CD4-positive, alpha-beta memory T cell (primary cell): ENCODE results near the gene PARD3B. TPM values are rescaled to one million over a fixed set of nuclear protein-coding genes. Genes with fewer than 3 reads are reported as not detected.

Experiments
- CTCF ChIA-PET: fragments of 350-600 bp; sonication (Branson Sonifier 250); formaldehyde crosslinking; loops from one replicate; lab custom pipeline; 2021; ENCODE audit warnings: inconsistent platforms; ENCODE audit not compliant: partially characterized antibody; lab: Charles Lee
- POLR2A ChIA-PET: fragments of 350-600 bp; sonication (Branson Sonifier 250); formaldehyde crosslinking; loops from one replicate; lab custom pipeline; 2021; ENCODE audit not compliant: partially characterized antibody; lab: Charles Lee
- DNase-seq, 5 donors: peaks; one replicate each; pipeline versions ENCODE4 v3.0.0 to v3.0.0-alpha.2; 2020 to 2022; ENCODE audit warnings: mixed read lengths in 1 of 5
- H3K27ac ChIP-seq: one replicate; pipeline ENCODE4 v1.7.0; 2013; ENCODE audit warnings: low read depth, low read length
- H3K27me3 ChIP-seq: 2 replicates; pipeline ENCODE4 v1.7.0; 2013; ENCODE audit warnings: mild to moderate bottlenecking, low read length, moderate library complexity; ENCODE audit not compliant: insufficient read depth
- H3K36me3 ChIP-seq: 2 replicates; pipeline ENCODE4 v1.7.0; 2013; ENCODE audit warnings: mild to moderate bottlenecking, low read length, moderate library complexity; ENCODE audit not compliant: insufficient read depth
- H3K4me1 ChIP-seq: 2 replicates; pipeline ENCODE4 v1.7.0; 2013; ENCODE audit warnings: mild to moderate bottlenecking, low read length, moderate library complexity; ENCODE audit not compliant: insufficient read depth
- H3K4me3 ChIP-seq, 2 donors: one replicate each; pipeline ENCODE4 v1.7.0; 2013; ENCODE audit warnings: low read length in 2 of 2, mild to moderate bottlenecking in 1 of 2
- H3K9me3 ChIP-seq, 2 donors: one replicate each; pipeline ENCODE4 v1.7.0; 2013; ENCODE audit warnings: low read length in 2 of 2, control low read depth in 1 of 2; ENCODE audit not compliant: control insufficient read depth in 1 of 2
- H3K27ac Mint-ChIP-seq, 7 donors: one replicate each; pipeline ENCODE4 v1.8.0; 2020 to 2021; ENCODE audit warnings: mixed read lengths in 7 of 7, mild to moderate bottlenecking in 6 of 7, inconsistent platforms in 3 of 7, moderate library complexity in 3 of 7
- H3K27me3 Mint-ChIP-seq, 2 donors: one replicate each; pipeline ENCODE4 v1.8.0; 2020 to 2021; ENCODE audit warnings: mixed read lengths in 2 of 2
- H3K36me3 Mint-ChIP-seq, 2 donors: one replicate each; pipeline ENCODE4 v1.8.0; 2020 to 2021; ENCODE audit warnings: mixed read lengths in 2 of 2, inconsistent platforms in 1 of 2, mild to moderate bottlenecking in 1 of 2
- H3K4me1 Mint-ChIP-seq, 4 donors: one replicate each; pipeline ENCODE4 v1.8.0; 2020 to 2021; ENCODE audit warnings: mixed read lengths in 4 of 4, mild to moderate bottlenecking in 1 of 4
- H3K4me3 Mint-ChIP-seq, 8 donors: one replicate each; pipeline ENCODE4 v1.8.0; 2020 to 2021; ENCODE audit warnings: mixed read lengths in 8 of 8, mild to moderate bottlenecking in 7 of 8, moderate library complexity in 6 of 8, inconsistent platforms in 3 of 8
- H3K9me3 Mint-ChIP-seq, 8 donors: one replicate each; pipeline ENCODE4 v1.8.0; 2020 to 2021; ENCODE audit warnings: mixed read lengths in 8 of 8, mild to moderate bottlenecking in 5 of 8, inconsistent platforms in 3 of 8, moderate library complexity in 1 of 8
- intact Hi-C: fragments of 100-400 bp; cut with micrococcal nuclease; formaldehyde crosslinking; loops from one replicate; pipeline ENCODE4 v1.15.1; 2023
- polyA plus RNA-seq, 2 donors: library from polyadenylated mRNA; unstranded; fragments of 300-500 nt; fragmentation: Illumina TruSeq; gene quantifications; one replicate each; pipeline ENCODE4 v1.2.3, GENCODE V29; 2021
- total RNA-seq, 2 experiments: library from RNA; stranded (reverse); gene quantifications; one replicate each; pipeline ENCODE4 v1.2.3, GENCODE V29; 2021

PARD3B gene
- total and polyA plus RNA-seq, 4 experiments from 2014 or later: 0.44 to 1.3 (median 1.2) TPM; not detected in 1

GRCh38 chr2:205408696-205409095 is 863.4 kb downstream of the PARD3B start:
- Histone ChIP-seq H3K4me3 (no peak overlapping the region), H3K9me3 (no peaks in the 10 kb centered on the region), H3K27me3 (no peaks in the 10 kb centered on the region), H3K4me1 (no peaks in the 10 kb centered on the region), H3K36me3 (no peaks in the 10 kb centered on the region), H3K27ac (no peak overlapping the region)
- Mint-ChIP-seq H3K27ac (no peak overlapping the region), H3K4me1 (no peaks in the 10 kb centered on the region), H3K27me3 (no peaks in the 10 kb centered on the region), H3K9me3 (no peaks in the 10 kb centered on the region), H3K4me3 (no peak overlapping the region), H3K36me3 (no peaks in the 10 kb centered on the region)
- intact Hi-C loops: no loop called here
- ChIA-PET POLR2A (no interaction called here), CTCF (no interaction called here)
- DNase-seq: no peak

GRCh38 chr2:205409411-205409810 is 864.1 kb downstream of the PARD3B start:
- H3K27ac Mint-ChIP-seq: no peak overlapping the region
- ChIA-PET POLR2A (no interaction called here), CTCF (no interaction called here)
- H3K36me3 Mint-ChIP-seq: no peaks in the 10 kb centered on the region
- H3K9me3 Mint-ChIP-seq: no peaks in the 10 kb centered on the region
- Histone ChIP-seq H3K27me3 (no peaks in the 10 kb centered on the region), H3K4me3 (no peak overlapping the region), H3K9me3 (no peaks in the 10 kb centered on the region), H3K36me3 (no peaks in the 10 kb centered on the region), H3K27ac (no peak overlapping the region), H3K4me1 (no peaks in the 10 kb centered on the region)
- no peak for DNase-seq
- no peaks in the 10 kb centered on the region for H3K4me1 Mint-ChIP-seq
- H3K4me3 Mint-ChIP-seq: no peak overlapping the region
- intact Hi-C loops: no loop called here
- H3K27me3 Mint-ChIP-seq: no peaks in the 10 kb centered on the region

GRCh38 chr2:205411558-205411957 is 866.3 kb downstream of the PARD3B start:
- Histone ChIP-seq H3K27ac (no peak overlapping the region), H3K36me3 (no peaks in the 10 kb centered on the region), H3K27me3 (no peaks in the 10 kb centered on the region), H3K9me3 (no peaks in the 10 kb centered on the region), H3K4me1 (no peaks in the 10 kb centered on the region), H3K4me3 (no peak overlapping the region)
- no peaks in the 10 kb centered on the region for H3K27me3 Mint-ChIP-seq
- H3K4me1 Mint-ChIP-seq: no peaks in the 10 kb centered on the region
- no peak for DNase-seq
- no peak overlapping the region for H3K4me3 Mint-ChIP-seq
- no peak overlapping the region for H3K27ac Mint-ChIP-seq
- ChIA-PET CTCF (no interaction called here), POLR2A (no interaction called here)
- intact Hi-C loops: no loop called here
- no peaks in the 10 kb centered on the region for H3K9me3 Mint-ChIP-seq
- no peaks in the 10 kb centered on the region for H3K36me3 Mint-ChIP-seq

- Mint-ChIP-seq H3K27me3 (peaks cover 0 to 3% of the 10 kb centered on the region in 2 donors), H3K4me3 (no peak overlapping the region), H3K27ac (no peak overlapping the region), H3K4me1 (no peaks in the 10 kb centered on the region), H3K9me3 (peaks cover 0 to 3% (median 0%) of the 10 kb centered on the region in 8 donors), H3K36me3 (no peaks in the 10 kb centered on the region)
- no peaks in the 10 kb centered on the region for H3K36me3 ChIP-seq
- H3K9me3 ChIP-seq: no peaks in the 10 kb centered on the region
- H3K27me3 ChIP-seq: no peaks in the 10 kb centered on the region
- no peaks in the 10 kb centered on the region for H3K4me1 ChIP-seq
- no peak overlapping the region for H3K27ac ChIP-seq
- POLR2A ChIA-PET: no interaction called here
- no peak overlapping the region for H3K4me3 ChIP-seq
- DNase-seq: no peak
- CTCF ChIA-PET: no interaction called here
- intact Hi-C loops: no loop called here
Observed at GRCh38 chr2:205424326-205424725, 879.1 kb downstream of the PARD3B start.

- H3K4me1 Mint-ChIP-seq: no peaks in the 10 kb centered on the region
- DNase-seq: no peak
- intact Hi-C loops: no loop called here
- H3K9me3 Mint-ChIP-seq: peaks cover 0 to 3% (median 0%) of the 10 kb centered on the region in 8 donors
- ChIA-PET CTCF (no interaction called here), POLR2A (no interaction called here)
- H3K27me3 ChIP-seq: no peaks in the 10 kb centered on the region
- no peak overlapping the region for H3K27ac ChIP-seq
- H3K4me1 ChIP-seq: no peaks in the 10 kb centered on the region
- H3K4me3 Mint-ChIP-seq: no peak overlapping the region
- H3K27ac Mint-ChIP-seq: no peak overlapping the region
- H3K9me3 ChIP-seq: no peaks in the 10 kb centered on the region
- H3K4me3 ChIP-seq: no peak overlapping the region
- peaks cover 0 to 3% of the 10 kb centered on the region in 2 donors for H3K27me3 Mint-ChIP-seq
- no peaks in the 10 kb centered on the region for H3K36me3 Mint-ChIP-seq
- no peaks in the 10 kb centered on the region for H3K36me3 ChIP-seq
Observed at GRCh38 chr2:205425102-205425501, 879.8 kb downstream of the PARD3B start.

- DNase-seq: no peak
- Histone ChIP-seq H3K9me3 (no peaks in the 10 kb centered on the region), H3K36me3 (no peaks in the 10 kb centered on the region), H3K4me3 (no peak overlapping the region), H3K27me3 (no peaks in the 10 kb centered on the region), H3K27ac (no peak overlapping the region), H3K4me1 (no peaks in the 10 kb centered on the region)
- H3K27ac Mint-ChIP-seq: no peak overlapping the region
- peaks cover 0 to 3% (median 1%) of the 10 kb centered on the region in 4 donors for H3K4me1 Mint-ChIP-seq
- H3K9me3 Mint-ChIP-seq: no peaks in the 10 kb centered on the region
- POLR2A ChIA-PET: no interaction called here
- H3K36me3 Mint-ChIP-seq: no peaks in the 10 kb centered on the region
- intact Hi-C loops: no loop called here
- CTCF ChIA-PET: no interaction called here
- peaks cover 0 to 3% of the 10 kb centered on the region in 2 donors for H3K27me3 Mint-ChIP-seq
- H3K4me3 Mint-ChIP-seq: no peak overlapping the region
Observed at GRCh38 chr2:205427112-205427511, 881.8 kb downstream of the PARD3B start.

GRCh38 chr2:205428811-205429210 is 883.5 kb downstream of the PARD3B start:
- ChIA-PET POLR2A (no interaction called here), CTCF (no interaction called here)
- peaks cover 0 to 5% (median 4%) of the 10 kb centered on the region in 4 donors for H3K4me1 Mint-ChIP-seq
- H3K4me1 ChIP-seq: no peaks in the 10 kb centered on the region
- H3K9me3 Mint-ChIP-seq: no peaks in the 10 kb centered on the region
- H3K36me3 ChIP-seq: no peaks in the 10 kb centered on the region
- H3K4me3 ChIP-seq: no peak overlapping the region
- H3K4me3 Mint-ChIP-seq: no peak overlapping the region
- no peak overlapping the region for H3K27ac ChIP-seq
- H3K27ac Mint-ChIP-seq: no peak overlapping the region
- intact Hi-C loops: no loop called here
- H3K9me3 ChIP-seq: no peaks in the 10 kb centered on the region
- DNase-seq: no peak
- no peaks in the 10 kb centered on the region for H3K36me3 Mint-ChIP-seq
- H3K27me3 ChIP-seq: no peaks in the 10 kb centered on the region
- no peaks in the 10 kb centered on the region for H3K27me3 Mint-ChIP-seq

- Mint-ChIP-seq H3K27me3 (peaks cover 0 to under 1% of the 10 kb centered on the region in 2 donors), H3K27ac (no peak overlapping the region), H3K36me3 (no peaks in the 10 kb centered on the region), H3K4me3 (no peak overlapping the region), H3K9me3 (peaks cover 0 to 6% (median under 1%) of the 10 kb centered on the region in 8 donors), H3K4me1 (peaks cover 5 to 6% (median 5%) of the 10 kb centered on the region in 4 donors)
- intact Hi-C loops: no loop called here
- ChIA-PET POLR2A (interaction anchor here (0.6 kb wide), 1 partner anchor 12 kb away, joined by 7 read pairs; no protein-coding TSS in a partner anchor), CTCF (no interaction called here)
- no peaks in the 10 kb centered on the region for H3K27me3 ChIP-seq
- no peaks in the 10 kb centered on the region for H3K4me1 ChIP-seq
- H3K4me3 ChIP-seq: no peak overlapping the region
- no peaks in the 10 kb centered on the region for H3K9me3 ChIP-seq
- no peaks in the 10 kb centered on the region for H3K36me3 ChIP-seq
- DNase-seq: no peak
- H3K27ac ChIP-seq: no peak overlapping the region
Observed at GRCh38 chr2:205435970-205436369, 890.7 kb downstream of the PARD3B start.
